SK-N-SH treated with all-trans-retinoic acid at 6 μM for 48 hours (cell line): ENCODE data around the gene DAAM2.

ENCODE experiments used
- ARNTL ChIP-seq: fragments of 450-650 bp; formaldehyde crosslinking; IDR thresholded peaks from 2 replicates; pipeline ENCODE4 v1.5.0; 2020; ENCODE audit warnings: low read depth, mild to moderate bottlenecking, moderate library complexity, borderline replicate concordance
- BACH2 ChIP-seq: fragments of 250-450 bp; sonication (Bioruptor Pico); IDR thresholded peaks from 2 replicates; pipeline ENCODE4 v1.9.0; 2021; ENCODE audit warnings: mild to moderate bottlenecking, borderline replicate concordance
- GLIS3 ChIP-seq: fragments of 250-450 bp; sonication (Bioruptor Pico); IDR thresholded peaks from 2 replicates; pipeline ENCODE4 v1.5.0; 2020; ENCODE audit warnings: mild to moderate bottlenecking, moderate library complexity
- OSR1 ChIP-seq: fragments of 250-450 bp; sonication (Bioruptor Pico); IDR thresholded peaks from 2 replicates; pipeline ENCODE4 v1.8.0; 2022; ENCODE audit warnings: moderate library complexity, mild to moderate bottlenecking, inconsistent platforms
- PPARA ChIP-seq: fragments of 250-450 bp; sonication (Bioruptor Pico); IDR thresholded peaks from 2 replicates; pipeline ENCODE4 v1.5.0; 2020; ENCODE audit warnings: mild to moderate bottlenecking, borderline replicate concordance
- ZFP3 ChIP-seq: fragments of 250-450 bp; sonication (Bioruptor Pico); IDR thresholded peaks from 2 replicates; pipeline ENCODE4 v1.5.0; 2020; ENCODE audit warnings: mild to moderate bottlenecking, moderate library complexity
- ZNF70 ChIP-seq: fragments of 450-650 bp; formaldehyde crosslinking; IDR thresholded peaks from 2 replicates; pipeline ENCODE4 v1.5.0; 2020; ENCODE audit warnings: mild to moderate bottlenecking, moderate library complexity
- ZNF8 ChIP-seq: fragments of 450-650 bp; formaldehyde crosslinking; IDR thresholded peaks from 2 replicates; pipeline ENCODE4 v1.5.0; 2020; ENCODE audit warnings: mild to moderate bottlenecking, moderate library complexity
- TF ChIP-seq, protein P1 (sequence below): fragments of 250-450 bp; sonication (Bioruptor Pico); IDR thresholded peaks from 2 replicates; pipeline ENCODE4 v1.8.0; 2020; ENCODE audit warnings: mild to moderate bottlenecking, moderate library complexity, borderline replicate concordance

DNA sequence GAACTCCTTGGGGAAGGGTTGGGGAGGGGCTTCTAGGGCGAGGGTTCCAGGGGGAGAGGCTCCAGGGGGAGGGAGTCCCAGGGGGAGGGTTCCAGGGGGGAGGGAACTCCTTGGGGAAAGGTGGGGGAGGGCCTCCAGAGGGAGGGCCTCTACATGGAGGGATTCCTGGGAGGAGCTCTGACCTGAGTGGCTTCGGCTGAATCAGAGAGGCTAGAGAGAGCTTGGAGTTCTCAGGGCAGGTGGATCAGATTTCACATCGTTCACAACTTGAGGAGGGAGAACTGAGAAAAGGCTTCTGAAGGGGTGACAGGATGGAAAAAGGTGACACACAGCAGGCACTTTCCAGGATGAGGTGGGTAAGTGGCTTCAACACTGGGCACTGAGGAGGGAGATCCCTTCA lies 49.1 kb downstream of the DAAM2 start:
- TF ChIP-seq ZNF70 (CRISPR knock-in tag) (no peak), BACH2 (CRISPR knock-in tag) (no peak), ZFP3 (CRISPR knock-in tag) (no peak), OSR1 (no peak), GLIS3 (CRISPR knock-in tag) (no peak), ARNTL (CRISPR knock-in tag) (no peak), PPARA (CRISPR knock-in tag) (no peak), ZNF8 (no peak)
- TF ChIP-seq, protein P1, sequence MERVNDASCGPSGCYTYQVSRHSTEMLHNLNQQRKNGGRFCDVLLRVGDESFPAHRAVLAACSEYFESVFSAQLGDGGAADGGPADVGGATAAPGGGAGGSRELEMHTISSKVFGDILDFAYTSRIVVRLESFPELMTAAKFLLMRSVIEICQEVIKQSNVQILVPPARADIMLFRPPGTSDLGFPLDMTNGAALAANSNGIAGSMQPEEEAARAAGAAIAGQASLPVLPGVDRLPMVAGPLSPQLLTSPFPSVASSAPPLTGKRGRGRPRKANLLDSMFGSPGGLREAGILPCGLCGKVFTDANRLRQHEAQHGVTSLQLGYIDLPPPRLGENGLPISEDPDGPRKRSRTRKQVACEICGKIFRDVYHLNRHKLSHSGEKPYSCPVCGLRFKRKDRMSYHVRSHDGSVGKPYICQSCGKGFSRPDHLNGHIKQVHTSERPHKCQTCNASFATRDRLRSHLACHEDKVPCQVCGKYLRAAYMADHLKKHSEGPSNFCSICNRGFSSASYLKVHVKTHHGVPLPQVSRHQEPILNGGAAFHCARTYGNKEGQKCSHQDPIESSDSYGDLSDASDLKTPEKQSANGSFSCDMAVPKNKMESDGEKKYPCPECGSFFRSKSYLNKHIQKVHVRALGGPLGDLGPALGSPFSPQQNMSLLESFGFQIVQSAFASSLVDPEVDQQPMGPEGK (CRISPR knock-in tag) = no peak
